ENCODE measurements around the gene ADGRG1.

ADGRG1 gene

DNA sequence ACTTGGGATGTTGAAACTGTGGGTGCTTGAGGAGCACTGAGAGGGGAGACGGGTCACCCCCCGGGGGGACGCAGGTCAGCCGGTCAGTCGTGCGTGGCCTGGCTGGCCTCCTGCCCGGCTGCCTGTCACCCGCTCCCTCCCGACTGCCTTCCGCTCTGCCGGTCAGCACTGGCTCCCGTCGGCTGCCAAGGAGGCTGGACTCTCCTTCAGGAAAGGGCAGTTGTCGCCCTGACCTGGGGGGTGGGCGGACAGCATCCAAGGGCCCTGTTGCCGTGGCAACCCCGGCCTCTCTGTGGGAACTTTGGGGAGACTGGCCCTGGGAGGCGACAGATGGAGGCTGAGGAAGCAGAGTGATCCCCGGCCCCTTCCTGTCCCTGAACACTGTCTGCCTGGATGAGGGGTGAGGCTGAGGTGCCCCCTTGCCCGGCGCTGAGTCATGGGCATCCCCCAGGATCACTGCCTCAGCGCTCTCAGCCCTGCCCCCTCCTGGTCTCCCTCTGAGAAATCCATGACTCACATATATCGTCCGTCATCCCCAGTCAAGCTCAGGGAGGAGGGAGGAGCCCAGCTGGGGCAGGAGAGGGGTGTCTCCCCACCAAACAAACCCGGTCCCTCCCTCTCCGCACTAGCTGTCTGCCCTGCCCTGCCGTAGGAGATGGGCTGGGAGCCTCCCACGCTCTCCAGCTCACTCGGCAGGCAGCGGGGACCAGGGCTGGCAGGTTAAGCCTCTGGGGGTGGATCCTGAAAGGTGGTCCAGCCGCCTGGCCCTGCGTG lies at the start of gene ADGRG1 (continued):
- TF ChIP-seq ZNF169 (tag by site-specific recombination; IDR thresholded peaks at IDR 0.05) (no peak), ZNF561 (tag by site-specific recombination; IDR thresholded peaks at IDR 0.05; ENCODE audit: borderline replicate concordance) (no peak), ZNF146 (tag by site-specific recombination; IDR thresholded peaks at IDR 0.05) (no peak), ZNF76 (tag by site-specific recombination; IDR thresholded peaks at IDR 0.05; ENCODE audit: borderline replicate concordance, low read depth) (no peak), KLF1 (tag by site-specific recombination; IDR thresholded peaks at IDR 0.05) (no peak; the same call in 1 of the 2 replicates), ZNF558 (tag by site-specific recombination; IDR thresholded peaks at IDR 0.05) (no peak), ZNF610 (tag by site-specific recombination; IDR thresholded peaks at IDR 0.05; ENCODE audit: borderline replicate concordance) (no peak), ZNF585B (tag by site-specific recombination; IDR thresholded peaks at IDR 0.05) (no peak), ZNF140 (tag by site-specific recombination; IDR thresholded peaks at IDR 0.05) (no peak), ZNF174 (tag by site-specific recombination; IDR thresholded peaks at IDR 0.05) (no peak), ZNF214 (tag by site-specific recombination; IDR thresholded peaks at IDR 0.05; ENCODE audit: borderline replicate concordance) (no peak), ZBTB6 (tag by site-specific recombination; IDR thresholded peaks at IDR 0.05) (no peak), OVOL3 (tag by site-specific recombination; IDR thresholded peaks at IDR 0.05) (no peak), ZNF660 (tag by site-specific recombination; IDR thresholded peaks at IDR 0.05) (peak; percentile 78; the same call in 1 of the 2 replicates), ELK4 (IDR thresholded peaks at IDR 0.05; ENCODE audit: borderline replicate concordance, low read depth, low read length) (no peak), ZNF10 (tag by site-specific recombination; IDR thresholded peaks at IDR 0.05) (no peak), ZBTB48 (tag by site-specific recombination; IDR thresholded peaks at IDR 0.05) (peak; percentile 27), ZBTB21 (tag by site-specific recombination; IDR thresholded peaks at IDR 0.05) (no peak), GLIS2 (tag by site-specific recombination; IDR thresholded peaks at IDR 0.05) (peak; percentile 81), ZSCAN23 (tag by site-specific recombination; IDR thresholded peaks at IDR 0.05) (no peak), IKZF3 (tag by site-specific recombination; IDR thresholded peaks at IDR 0.05) (0 out of 2 replicates have a peak, but pooled peaks have one; percentile 20), ZNF211 (tag by site-specific recombination; IDR thresholded peaks at IDR 0.05; ENCODE audit: low read depth) (no peak), SP2 (tag by site-specific recombination; IDR thresholded peaks at IDR 0.05) (peak; percentile 55), ZNF37A (tag by site-specific recombination; IDR thresholded peaks at IDR 0.05) (no peak), ZIC2 (tag by site-specific recombination; IDR thresholded peaks at IDR 0.05) (peak; percentile 81), ZNF521 (tag by site-specific recombination; IDR thresholded peaks at IDR 0.05) (no peak), SETDB1 (IDR thresholded peaks at IDR 0.05; ENCODE audit: insufficient read length, low read length) (no peak), ZNF280C (tag by site-specific recombination; IDR thresholded peaks at IDR 0.05) (no peak), ZNF391 (tag by site-specific recombination; IDR thresholded peaks at IDR 0.05; ENCODE audit: borderline replicate concordance, low read depth) (no peak), ZBTB8A (tag by site-specific recombination; IDR thresholded peaks at IDR 0.05) (no peak), SP7 (tag by site-specific recombination; IDR thresholded peaks at IDR 0.05) (peak; percentile 62)
- TF ChIP-seq, protein P1, sequence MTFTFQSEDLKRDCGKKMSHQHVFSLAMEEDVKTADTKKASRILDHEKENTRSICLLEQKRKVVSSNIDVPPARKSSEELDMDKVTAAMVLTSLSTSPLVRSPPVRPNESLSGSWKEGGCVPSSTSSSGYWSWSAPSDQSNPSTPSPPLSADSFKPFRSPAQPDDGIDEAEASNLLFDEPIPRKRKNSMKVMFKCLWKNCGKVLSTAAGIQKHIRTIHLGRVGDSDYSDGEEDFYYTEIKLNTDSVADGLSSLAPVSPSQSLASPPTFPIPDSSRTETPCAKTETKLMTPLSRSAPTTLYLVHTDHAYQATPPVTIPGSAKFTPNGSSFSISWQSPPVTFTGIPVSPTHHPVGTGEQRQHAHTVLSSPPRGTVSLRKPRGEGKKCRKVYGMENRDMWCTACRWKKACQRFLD (tag by site-specific recombination; IDR thresholded peaks at IDR 0.05), result no peak
- TF ChIP-seq, protein P2, sequence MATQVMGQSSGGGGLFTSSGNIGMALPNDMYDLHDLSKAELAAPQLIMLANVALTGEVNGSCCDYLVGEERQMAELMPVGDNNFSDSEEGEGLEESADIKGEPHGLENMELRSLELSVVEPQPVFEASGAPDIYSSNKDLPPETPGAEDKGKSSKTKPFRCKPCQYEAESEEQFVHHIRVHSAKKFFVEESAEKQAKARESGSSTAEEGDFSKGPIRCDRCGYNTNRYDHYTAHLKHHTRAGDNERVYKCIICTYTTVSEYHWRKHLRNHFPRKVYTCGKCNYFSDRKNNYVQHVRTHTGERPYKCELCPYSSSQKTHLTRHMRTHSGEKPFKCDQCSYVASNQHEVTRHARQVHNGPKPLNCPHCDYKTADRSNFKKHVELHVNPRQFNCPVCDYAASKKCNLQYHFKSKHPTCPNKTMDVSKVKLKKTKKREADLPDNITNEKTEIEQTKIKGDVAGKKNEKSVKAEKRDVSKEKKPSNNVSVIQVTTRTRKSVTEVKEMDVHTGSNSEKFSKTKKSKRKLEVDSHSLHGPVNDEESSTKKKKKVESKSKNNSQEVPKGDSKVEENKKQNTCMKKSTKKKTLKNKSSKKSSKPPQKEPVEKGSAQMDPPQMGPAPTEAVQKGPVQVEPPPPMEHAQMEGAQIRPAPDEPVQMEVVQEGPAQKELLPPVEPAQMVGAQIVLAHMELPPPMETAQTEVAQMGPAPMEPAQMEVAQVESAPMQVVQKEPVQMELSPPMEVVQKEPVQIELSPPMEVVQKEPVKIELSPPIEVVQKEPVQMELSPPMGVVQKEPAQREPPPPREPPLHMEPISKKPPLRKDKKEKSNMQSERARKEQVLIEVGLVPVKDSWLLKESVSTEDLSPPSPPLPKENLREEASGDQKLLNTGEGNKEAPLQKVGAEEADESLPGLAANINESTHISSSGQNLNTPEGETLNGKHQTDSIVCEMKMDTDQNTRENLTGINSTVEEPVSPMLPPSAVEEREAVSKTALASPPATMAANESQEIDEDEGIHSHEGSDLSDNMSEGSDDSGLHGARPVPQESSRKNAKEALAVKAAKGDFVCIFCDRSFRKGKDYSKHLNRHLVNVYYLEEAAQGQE (tag by site-specific recombination; IDR thresholded peaks at IDR 0.05), result no peak
